ENCODE results near the gene PNLDC1.

- TF ChIP-seq JUND (IDR thresholded peaks at IDR 0.05) (no peak), GABPA (IDR thresholded peaks at IDR 0.05 in 1 of 2, conservative IDR thresholded peaks at IDR 0.05 in 1 of 2) (no peak), YY1 (IDR thresholded peaks at IDR 0.05) (no peak), TAF1 (conservative IDR thresholded peaks at IDR 0.05) (no peak)
- TF ChIP-seq, protein P1, sequence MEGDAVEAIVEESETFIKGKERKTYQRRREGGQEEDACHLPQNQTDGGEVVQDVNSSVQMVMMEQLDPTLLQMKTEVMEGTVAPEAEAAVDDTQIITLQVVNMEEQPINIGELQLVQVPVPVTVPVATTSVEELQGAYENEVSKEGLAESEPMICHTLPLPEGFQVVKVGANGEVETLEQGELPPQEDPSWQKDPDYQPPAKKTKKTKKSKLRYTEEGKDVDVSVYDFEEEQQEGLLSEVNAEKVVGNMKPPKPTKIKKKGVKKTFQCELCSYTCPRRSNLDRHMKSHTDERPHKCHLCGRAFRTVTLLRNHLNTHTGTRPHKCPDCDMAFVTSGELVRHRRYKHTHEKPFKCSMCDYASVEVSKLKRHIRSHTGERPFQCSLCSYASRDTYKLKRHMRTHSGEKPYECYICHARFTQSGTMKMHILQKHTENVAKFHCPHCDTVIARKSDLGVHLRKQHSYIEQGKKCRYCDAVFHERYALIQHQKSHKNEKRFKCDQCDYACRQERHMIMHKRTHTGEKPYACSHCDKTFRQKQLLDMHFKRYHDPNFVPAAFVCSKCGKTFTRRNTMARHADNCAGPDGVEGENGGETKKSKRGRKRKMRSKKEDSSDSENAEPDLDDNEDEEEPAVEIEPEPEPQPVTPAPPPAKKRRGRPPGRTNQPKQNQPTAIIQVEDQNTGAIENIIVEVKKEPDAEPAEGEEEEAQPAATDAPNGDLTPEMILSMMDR (IDR thresholded peaks at IDR 0.05; ENCODE audit: low read depth, low read length, missing input control), result no peak
These were observed 2.5 kb upstream of the PNLDC1 start for GRCh38 chr6:159797554-159797953.

Measured in liver (tissue), 3 donors.